GM18517 (cell line): Measurements from ENCODE around the gene RFC1.
A peak's percentile ranks its signal among the peaks of the same experiment; 100 is the strongest.

Experiments
- ATAC-seq: cut with Tn5 transposase; IDR thresholded peaks from one replicate; pipeline ENCODE4 v1.9.1; 2021; ENCODE audit warnings: mild to moderate bottlenecking, moderate library complexity; ENCODE audit not compliant: unreplicated experiment

The RFC1 gene

DNA sequence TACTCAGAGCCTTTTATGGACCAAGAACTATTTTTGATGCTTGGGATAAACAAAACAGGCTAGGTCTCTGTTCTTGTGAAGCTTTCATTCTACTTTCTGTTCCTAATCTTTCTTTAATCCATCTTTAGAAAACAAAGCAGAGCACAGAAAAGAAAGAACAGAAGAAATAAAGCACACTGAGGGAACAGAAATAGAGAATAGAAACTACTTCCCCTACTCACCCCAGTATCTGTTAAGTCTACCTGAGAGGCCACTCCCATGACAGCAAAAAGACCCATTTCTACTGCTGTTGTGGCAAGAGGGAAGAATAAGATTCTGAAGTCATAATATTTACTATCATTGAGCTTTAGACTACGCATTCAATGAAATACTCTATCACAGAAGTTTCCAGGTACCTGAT lies 9.2 kb downstream of the RFC1 start:
- no peak for ATAC-seq

DNA sequence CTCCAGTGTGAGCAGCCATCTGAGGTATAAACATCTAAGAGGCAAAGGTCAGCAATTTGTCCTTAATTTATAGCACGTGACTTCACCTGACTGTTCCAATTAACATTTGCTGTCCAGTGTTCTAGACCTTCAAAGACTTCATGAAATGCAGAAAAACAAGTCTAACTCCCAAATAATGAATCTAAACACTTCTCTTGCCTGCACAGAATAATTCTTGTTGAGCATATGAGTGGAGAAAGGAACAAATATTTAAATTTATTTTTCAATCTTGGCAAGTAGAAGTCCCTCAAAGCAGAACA lies 12.0 kb downstream of the RFC1 start:
- ATAC-seq: peak; percentile 3

DNA sequence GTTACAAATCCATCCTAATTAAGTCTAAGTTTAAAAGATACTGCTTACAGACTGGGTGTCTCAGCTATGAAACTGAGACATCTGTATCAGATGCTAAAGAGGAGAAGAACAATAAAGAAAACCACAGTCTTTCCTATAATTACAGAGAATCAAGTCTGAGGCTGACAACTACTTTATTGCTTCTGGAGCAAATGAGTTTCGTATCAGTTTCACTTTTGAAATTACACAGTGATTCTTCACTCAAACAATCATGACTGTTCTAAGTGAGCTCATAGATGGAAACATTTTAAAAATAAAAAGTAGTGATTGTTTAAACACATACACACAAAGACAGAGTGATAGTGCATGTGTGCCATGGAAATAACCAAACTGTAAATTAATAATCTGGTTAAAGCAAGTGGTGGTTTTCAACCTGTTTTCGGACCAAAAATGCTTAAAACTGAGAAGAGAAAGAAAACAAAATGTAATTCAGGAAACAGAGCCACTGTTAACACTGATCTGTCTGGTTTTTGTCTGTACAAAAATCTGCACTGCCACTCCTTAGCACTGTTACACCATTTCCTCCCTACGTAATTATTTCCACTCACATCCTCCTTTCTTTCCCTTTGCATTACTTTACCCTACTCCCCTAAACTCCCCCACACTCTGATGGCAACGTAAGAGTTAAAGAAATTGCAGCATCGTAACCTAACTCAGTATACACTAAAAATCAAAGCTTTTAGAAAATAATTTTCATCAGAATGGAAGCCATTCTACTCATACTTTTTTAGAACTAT lies 12.5 kb downstream of the RFC1 start:
- peak; percentile 77 for ATAC-seq

DNA sequence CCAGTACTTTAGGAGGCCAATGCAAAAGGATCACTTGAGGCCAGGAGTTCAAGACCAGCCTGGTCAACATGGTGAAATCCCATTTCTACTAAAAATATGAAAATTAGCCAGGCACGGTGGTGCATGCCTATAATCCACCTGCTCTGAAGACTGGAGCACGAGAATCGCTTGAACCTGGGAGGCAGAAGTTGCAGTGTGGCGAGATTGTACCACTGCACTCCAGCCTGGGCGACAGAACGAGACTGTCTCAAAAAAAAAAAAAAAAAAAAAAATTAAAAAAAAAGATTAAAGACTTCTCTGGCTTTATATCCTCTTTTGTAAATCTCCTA lies 13.0 kb downstream of the RFC1 start:
- peak; percentile 12 for ATAC-seq

DNA sequence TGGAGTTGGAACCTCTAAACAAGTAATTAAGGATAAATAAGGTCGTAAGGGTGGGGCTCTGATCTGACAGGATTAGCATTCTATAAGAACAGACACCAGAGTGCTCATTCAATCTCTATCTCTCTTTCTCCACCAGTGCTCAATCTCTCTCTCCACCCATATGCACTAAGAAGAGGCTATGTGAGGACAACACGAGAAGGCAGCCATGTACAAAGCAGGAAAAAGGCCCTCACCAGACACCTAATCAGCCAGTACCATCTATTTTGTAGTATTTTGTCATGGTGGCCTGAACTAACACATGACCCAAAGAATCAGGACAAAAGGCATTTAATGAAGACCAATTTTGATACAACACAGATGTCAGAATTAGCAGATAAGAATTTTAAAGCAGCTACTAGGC lies 16.8 kb downstream of the RFC1 start:
- no peak for ATAC-seq

DNA sequence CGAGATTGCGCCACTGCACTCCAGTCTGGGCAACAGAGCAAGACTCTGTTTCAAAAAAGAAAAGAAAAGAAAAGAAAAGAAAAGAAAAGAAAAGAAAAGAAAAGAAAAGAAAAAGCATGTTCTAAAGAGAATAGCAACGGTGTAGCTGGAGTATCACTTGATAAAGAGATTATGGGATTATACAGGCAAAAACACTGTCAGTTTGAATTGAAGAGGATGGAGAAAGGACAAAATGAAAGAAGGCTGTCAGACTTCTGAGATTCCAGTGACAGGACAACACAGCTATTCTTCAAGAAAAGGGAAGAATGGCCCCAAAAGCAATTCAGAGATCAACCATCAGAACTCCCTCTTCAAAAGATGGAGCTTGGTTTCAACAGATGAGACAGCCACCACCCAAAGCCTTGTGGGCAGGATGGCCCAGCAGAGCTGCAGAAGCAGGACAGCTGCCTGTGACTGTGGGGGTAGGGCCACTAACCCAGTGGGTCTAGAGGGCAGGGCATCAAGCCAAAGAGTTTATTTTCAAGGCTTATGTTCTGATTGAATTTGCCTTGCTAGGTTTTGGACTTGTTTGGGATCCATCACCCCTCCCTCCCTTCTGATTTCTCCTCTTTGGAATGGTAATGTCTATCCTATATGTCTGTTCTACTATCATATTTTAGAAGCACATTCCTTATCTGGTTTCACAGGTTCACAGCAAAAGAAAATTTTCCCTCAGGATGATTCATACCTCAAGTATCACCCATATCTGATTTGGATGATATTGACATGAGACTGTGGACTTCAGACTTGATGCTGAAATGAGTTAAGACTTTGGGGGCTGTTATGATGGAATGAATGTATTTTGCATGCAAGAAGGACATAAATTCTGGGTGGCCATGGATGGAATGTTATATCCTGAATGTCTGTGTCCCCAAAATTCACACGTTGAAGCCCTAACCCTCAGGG lies 17.5 kb downstream of the RFC1 start:
- no peak for ATAC-seq

DNA sequence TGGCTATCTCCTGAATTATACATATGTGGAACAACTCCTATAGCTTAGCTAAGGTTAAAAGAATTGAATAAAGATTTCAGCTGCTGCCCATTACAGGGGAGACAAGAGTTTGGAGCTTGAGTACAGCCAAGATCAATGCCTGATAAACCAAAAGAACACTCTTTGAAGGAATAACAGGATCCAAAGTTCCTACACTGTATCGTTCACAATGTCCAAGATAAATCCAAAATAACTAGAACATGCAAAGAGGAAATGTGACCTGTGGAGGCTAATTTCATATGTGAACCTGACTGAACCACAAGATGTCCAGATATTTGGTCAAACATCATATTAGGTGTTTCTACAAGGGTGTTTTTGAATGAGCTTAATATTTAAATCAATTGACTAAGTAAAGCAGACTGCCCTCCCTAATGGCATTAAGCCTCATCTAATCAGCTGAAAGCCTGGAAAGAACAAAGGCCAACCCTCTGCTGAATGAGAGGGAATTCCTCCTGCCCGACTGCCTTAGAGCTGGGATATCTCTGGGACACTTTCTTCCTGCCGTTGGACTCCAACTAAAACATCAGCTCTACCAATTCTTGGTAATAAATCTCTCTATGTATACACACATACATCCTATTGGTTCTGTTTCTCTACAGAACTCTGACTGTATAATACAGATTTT lies 19.2 kb downstream of the RFC1 start:
- no peak for ATAC-seq

DNA sequence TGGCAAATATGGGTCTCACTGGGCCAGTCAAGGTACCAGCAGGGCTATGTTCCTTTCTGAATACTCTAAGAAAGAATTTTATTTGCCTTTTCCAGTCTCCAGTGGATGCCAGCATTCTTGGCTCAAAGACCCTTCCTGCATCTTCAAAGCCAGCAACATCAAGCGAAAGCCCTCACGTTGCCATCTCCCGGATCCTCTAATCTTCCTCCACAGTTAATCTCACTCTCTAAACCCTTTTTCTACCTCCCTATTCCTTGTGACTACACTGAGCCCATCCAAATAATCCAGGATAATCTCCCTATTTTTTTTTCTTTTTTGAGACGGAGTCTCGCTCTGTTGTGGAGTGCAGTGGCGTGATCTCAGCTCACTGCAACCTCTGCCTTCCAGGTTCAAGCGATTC lies 23.4 kb downstream of the RFC1 start:
- ATAC-seq: no peak

DNA sequence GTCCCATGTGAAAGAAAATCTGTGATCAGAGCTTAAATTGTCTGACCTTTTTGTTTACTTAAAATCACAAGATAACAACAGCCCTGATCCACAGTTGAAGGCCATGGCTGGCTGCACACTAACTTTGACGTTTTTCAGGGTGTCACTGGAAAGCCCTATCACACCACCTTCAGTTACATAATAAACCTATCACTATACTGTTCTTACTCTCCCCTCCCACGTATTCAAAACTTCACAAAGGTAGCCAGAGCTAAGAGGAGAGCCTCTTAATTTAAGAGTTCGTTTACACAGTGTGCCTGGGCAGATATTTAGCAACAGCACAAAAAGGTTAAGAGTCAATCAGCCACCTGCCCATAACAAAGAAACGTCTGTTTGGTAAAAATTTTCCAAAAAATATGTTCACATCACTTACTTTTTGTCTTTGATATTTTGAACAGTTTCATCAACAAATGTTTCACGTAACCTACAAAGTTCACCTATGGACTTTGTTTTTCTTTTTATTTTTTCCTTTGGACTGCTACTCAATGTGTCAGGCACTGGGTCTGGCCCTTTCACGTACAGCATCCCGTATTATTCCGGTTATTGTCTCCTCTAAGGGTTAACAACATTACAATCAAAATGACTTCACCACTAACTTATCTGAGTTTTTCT lies 25.0 kb downstream of the RFC1 start:
- ATAC-seq: no peak

DNA sequence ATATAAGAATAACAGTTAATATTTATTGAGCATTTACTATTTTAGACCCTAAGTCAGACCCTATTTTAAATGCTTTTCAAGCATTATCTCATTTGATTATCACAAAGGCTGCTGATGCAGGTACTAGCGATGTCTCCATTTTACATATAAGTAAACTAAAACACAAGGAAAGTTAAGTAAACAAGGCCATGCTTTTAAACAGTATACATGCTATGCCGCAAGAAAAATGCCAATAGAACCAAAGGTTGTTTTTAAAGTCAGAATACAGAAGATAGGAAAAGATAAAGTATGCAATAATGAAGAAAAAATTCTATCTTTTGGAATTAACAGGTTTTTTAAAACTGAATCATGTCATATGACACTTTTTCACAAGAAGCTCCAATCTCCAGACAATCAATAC lies 26.2 kb downstream of the RFC1 start:
- ATAC-seq: no peak

DNA sequence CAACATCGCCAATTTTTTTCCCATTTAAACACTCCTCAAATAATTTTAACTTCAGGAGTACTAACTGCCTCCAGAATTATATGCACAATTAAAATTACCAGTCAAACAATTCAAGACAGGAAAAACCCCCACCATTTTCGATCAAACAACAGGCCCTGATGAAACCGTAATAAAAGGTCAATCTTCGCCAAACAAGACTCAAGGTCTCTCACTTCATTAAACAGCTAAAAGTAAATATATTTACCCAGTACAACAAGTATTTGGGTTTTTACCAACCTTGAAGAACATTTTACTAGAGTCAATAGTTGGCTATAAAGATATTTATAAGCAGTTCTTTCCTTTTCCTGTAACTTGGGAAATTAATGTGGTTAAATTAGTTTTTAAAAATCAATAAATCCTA lies 28.3 kb downstream of the RFC1 start:
- ATAC-seq: no peak

DNA sequence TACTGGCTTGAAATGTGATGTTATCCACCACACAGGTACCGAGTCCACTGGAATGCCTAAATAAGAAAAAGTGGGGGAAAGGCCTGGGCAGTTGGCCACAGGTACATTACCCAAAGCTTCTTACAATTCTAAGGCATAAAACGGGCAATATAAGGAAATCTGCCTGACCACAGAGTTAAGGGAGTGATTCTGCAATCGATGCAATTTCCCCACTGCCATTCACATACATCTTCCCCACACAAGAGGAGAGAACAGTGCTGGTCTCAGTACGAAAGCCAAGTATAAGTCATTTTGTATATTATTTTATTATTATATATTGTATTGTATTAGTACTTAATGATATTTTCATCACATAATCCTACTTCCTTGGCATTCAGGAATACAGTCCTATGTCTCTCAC lies 30.6 kb downstream of the RFC1 start:
- no peak for ATAC-seq

DNA sequence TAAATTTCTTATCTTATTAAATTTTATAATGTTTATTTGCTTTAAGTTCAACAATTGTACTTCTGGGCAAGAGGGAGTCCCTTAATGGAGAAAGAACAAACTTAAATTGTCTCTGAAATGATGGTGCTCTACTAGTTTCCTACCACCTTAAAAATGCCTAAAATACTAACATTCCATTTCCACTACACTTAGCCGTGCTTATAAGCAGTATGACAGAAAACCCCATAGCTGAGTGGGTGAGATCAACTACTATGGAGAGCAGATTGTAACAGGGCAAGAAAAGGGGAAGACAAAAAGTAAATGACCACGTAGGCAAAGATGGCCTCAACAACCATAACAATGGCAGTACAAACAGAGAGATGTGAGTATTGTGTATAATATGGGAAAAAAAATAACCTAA lies 35.0 kb downstream of the RFC1 start:
- no peak for ATAC-seq

DNA sequence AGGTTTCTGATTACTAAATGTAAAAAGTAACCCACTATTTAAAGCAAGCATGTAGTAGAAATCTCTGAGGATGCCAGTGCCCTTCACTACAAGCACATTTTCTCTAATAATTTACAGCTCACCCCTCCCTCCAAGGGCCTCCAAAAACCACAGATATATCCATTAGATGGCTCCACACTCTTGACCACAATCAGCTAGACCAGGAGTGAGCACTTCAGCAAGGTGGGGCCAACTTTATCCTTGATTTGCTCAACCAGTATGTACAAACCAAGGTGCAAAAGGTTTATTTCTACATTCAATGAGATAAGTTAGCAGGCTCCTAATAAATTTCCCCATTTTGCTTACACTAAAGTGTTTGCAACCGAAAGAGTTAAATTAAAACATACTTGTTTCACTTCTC lies 35.8 kb downstream of the RFC1 start:
- ATAC-seq: no peak

DNA sequence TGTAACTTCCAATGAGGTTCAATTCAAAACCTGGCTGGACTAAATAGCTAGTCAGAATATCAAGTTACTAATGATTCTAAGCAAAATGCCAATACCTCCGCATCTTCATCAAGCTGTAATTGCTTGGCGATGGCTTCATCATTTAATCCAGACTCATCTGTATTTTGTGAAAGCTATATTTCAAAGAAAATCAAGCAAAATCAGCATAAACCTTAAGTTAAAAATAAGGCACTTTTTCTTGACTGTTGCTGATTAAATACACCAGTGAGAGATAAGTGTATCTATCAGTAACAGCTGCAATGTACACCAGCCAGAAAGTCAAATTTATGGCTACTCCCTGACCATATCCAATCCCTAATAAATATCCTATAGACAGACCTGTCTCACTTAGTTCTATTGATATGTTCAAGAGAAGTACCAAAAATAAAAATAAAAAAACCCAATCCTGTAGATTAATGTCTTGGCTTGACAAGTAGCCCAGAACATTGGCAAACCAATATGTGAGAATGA lies 39.6 kb downstream of the RFC1 start:
- no peak for ATAC-seq

DNA sequence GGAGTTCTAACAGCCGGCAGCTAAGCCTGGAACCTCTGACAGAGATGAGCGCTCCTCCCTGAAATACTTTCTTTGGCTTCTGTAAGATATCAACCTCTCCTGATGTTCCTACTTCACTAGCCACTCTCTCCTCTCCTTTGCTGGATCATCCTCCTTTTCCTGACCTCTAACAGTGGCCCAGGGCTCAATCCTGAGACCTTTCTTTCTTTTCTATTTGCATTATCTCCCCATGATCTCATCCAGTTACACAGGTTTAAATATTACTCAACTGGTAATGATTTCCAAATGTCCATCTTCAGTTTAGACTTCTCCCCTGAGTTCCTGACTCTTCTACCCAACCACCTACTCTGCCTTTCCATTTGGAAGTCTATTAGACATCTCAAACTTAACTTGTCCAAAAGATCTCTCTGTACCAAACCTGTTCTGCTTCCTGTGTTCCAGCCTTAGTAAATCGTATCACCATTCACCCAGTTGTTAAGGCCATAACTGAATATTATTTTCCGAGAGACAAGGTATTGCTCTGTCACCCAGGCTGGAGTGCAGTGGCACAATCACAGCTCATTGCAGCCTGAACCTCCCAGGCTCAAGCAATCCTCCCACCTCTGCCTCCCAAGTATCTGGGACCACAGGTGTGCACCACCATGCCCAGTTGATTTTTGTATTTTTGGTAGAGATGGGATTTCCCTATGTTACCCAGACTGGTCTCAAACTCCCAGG lies 41.1 kb downstream of the RFC1 start:
- no peak for ATAC-seq

DNA sequence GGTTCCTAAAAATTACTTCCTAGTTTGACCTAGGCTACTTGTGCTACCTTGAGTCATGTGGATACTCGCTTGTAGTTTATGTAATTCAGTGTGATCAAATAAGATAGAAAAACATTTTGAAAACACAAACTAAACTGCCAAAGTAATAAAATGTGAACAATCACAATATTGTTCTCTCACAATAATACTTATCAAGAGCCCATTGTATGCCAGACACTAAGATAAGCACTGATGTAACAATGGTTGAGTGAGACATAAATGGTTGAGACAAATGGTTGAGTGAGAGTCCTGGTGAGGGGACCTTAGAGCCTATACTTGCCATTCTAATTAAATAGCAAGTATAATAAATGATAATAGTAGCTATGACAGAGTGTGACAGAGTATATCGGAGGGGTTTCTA lies 41.7 kb downstream of the RFC1 start:
- no peak for ATAC-seq

DNA sequence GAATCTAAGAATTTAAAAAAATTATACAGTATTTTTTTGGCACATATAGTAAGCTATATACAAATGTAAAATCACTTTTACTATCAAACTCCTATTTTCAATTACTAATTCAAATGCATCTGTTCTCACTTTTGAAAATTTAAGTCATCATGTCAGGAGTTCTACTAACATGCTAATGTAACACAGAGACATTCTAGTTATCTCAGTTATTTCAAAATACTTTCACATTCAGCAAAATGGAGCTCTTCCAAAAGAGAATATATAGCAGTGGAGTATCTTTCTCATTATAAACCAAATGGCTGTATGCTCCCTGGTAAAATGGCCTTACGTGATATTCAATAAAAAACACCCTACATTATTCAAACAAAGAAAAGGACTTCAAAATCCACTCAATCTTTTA lies 42.3 kb downstream of the RFC1 start:
- no peak for ATAC-seq

DNA sequence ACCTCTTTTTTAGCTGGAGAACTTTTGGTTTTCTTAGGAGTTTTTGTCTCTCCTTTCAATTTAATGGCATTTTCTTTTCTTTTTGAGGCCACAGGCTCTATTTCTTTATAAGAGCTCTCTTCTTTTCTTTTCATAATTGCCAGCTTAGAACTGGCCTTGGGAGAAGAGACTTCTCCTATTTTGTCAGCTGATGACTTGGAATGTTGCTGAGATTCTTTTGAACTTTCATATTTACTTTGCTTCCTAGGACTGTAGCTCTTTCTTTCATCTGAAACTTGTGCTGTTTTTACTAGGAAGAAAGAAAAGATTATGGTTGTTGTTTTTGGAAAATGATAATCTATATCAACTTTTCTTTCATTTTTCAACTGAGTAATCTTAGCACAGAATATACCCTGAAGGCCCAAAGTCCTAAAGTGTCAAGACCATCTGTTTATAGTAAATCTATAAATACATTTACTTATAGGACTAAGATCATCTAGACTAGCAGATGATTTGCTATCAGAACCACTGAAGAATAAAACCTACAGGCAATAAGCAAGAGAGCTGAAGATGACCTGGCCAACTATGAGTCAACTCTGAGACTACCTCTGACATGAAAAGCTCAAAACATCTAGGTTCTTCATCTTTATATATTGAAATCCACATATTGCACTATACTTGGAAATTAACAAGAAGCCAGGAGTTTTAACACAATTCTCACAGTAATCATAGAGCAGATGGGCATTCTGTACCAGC lies 45.6 kb downstream of the RFC1 start:
- ATAC-seq: no peak

DNA sequence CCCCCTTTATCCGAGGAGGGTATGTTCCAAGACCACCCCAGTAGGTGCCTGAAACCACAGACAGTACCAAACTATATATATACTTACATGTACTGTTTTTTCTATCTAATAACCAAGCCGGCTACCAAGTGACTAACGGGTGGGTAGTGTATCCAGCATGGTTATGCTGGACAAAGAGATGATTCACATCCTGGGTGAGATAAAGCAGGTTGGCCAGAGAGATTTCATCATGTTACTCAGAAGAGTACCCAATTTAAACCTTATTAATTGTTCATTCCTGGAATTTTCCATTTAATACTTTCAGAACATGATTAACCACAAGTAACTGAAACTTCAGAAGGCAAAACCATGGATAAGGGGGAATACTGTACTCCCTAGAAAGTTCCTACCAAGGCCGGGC lies 46.5 kb downstream of the RFC1 start:
- no peak for ATAC-seq
